ENCODE data around the gene CACNA2D3. TPM values are rescaled to one million over a fixed set of nuclear protein-coding genes. Genes with fewer than 3 reads are reported as not detected.

The CACNA2D3 gene
- total and polyA plus RNA-seq, 2 experiments from 2014 or later: 0.30 to 0.43 TPM

DNA sequence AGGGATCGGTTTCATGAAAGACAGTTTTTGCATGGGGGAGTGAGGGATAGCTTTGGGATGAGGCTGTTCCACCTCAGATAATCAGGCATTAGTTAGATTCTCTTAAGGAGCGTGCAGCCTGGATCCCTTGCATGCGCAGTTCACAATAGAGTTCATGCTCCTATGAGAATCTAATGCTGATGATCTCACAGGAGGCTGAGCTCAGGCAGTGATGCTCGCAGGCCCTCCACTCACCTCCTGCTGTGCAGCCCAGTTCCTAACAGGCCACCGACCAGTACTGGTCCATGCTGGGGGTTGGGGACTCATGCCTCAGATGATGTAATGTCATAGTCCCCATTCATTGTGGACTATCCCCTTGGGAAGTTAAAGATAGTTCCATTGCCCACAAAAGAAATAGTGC is 255.8 kb downstream of the CACNA2D3 start:
- Histone ChIP-seq H3K79me2 (ENCODE audit: insufficient read depth) (no peaks in the 10 kb centered on the region), H3K9me3 (ENCODE audit: low read depth) (no peaks in the 10 kb centered on the region), H3K4me3 (no peak overlapping the region), H3K36me3 (ENCODE audit: low read depth) (no peaks in the 10 kb centered on the region), H3K27ac (no peak overlapping the region), H3K4me2 (ENCODE audit: unreplicated experiment) (no peak overlapping the region), H4K20me1 (ENCODE audit: insufficient read depth) (no peaks in the 10 kb centered on the region), H3K9ac (no peak overlapping the region), H3F3A (ENCODE audit: insufficient read depth) (no peaks in the 10 kb centered on the region), H3K27me3 (replicated peaks; ENCODE audit: insufficient read depth) (no peaks in the 10 kb centered on the region), H3K4me1 (ENCODE audit: insufficient read depth) (no peaks in the 10 kb centered on the region), H2AFZ (no peak overlapping the region), H3K9me2 (ENCODE audit: insufficient read depth) (no peaks in the 10 kb centered on the region)
- no peak for DNase-seq
- 52 to 59% methylated on average over 5 of the region's 5 CpGs for WGBS, 2 experiments (ENCODE audit: low coverage in 1 of 2, low lambda C conversion rate in 2 of 2, missing lambda C conversion rate in 2 of 2)
- TF ChIP-seq EZH2 (IDR thresholded peaks at IDR 0.05; ENCODE audit: insufficient read depth, poor library complexity, severe bottlenecking) (no peak), EZH2phosphoT487 (IDR thresholded peaks at IDR 0.05; ENCODE audit: insufficient read depth, low read depth) (no peak)
- in situ Hi-C loops (cut with MboI): no loop called here

DNA sequence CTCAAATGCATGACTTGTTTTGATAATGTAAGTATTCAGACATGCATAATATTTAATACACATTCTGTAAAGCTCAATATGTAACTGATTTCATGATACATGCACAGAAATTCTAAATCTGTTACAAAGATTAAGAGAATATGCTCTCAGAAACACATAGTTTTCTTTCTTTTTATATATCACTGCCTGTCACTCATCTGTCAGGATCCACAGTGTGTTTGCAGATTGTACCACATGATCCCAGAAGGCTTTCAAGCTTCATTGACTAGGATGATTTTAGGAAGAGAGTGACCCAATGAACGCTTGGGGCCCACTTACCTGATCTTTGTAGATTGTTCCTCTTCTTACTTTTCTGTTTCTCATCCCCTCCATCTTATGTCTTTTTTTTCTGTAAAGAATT is 261.9 kb downstream of the CACNA2D3 start:
- no peaks in the 10 kb centered on the region for H4K20me1 ChIP-seq (ENCODE audit: insufficient read depth)
- no peaks in the 10 kb centered on the region for H3K27me3 ChIP-seq (replicated peaks; ENCODE audit: insufficient read depth)
- H3K79me2 ChIP-seq (ENCODE audit: insufficient read depth): no peaks in the 10 kb centered on the region
- H3K4me3 ChIP-seq: no peak overlapping the region
- no peaks in the 10 kb centered on the region for H3K9me3 ChIP-seq (ENCODE audit: low read depth)
- H3K4me1 ChIP-seq (ENCODE audit: insufficient read depth): no peaks in the 10 kb centered on the region
- in situ Hi-C loops (cut with MboI): no loop called here
- no peak overlapping the region for H3K9ac ChIP-seq
- H3K4me2 ChIP-seq (ENCODE audit: unreplicated experiment): no peak overlapping the region
- H3K36me3 ChIP-seq (ENCODE audit: low read depth): no peaks in the 10 kb centered on the region
- H3K9me2 ChIP-seq (ENCODE audit: insufficient read depth): no peaks in the 10 kb centered on the region
- no peak for DNase-seq
- WGBS, 2 experiments (ENCODE audit: low coverage in 1 of 2, low lambda C conversion rate in 2 of 2, missing lambda C conversion rate in 2 of 2): 0% methylated on average over 1 of the region's 1 CpG
- H2AFZ ChIP-seq: no peak overlapping the region
- no peaks in the 10 kb centered on the region for H3F3A ChIP-seq (ENCODE audit: insufficient read depth)
- no peak overlapping the region for H3K27ac ChIP-seq
- TF ChIP-seq EZH2phosphoT487 (IDR thresholded peaks at IDR 0.05; ENCODE audit: insufficient read depth, low read depth): no peak
- TF ChIP-seq EZH2 (IDR thresholded peaks at IDR 0.05; ENCODE audit: insufficient read depth, poor library complexity, severe bottlenecking): no peak

DNA sequence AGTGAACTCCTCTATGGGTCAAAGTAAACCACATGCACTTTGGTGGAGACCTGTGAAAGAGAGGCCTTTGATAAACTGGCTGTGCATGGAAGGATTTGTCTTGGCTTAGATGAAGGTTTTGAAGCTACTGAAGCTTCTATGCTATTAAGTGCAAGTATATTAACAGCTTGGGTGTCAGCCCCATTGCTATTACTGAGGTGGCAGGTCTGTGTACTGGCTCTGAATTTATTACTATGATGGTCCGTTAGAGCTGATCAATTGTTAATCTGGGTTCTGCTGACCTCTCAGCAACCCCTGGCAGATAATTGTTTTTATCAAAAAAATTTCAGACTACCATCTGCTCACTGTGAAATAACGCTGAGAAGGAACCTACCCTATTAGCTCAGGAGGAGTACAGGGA is 268.2 kb downstream of the CACNA2D3 start:
- Histone ChIP-seq H3K9me2 (ENCODE audit: insufficient read depth) (no peaks in the 10 kb centered on the region), H3K4me1 (ENCODE audit: insufficient read depth) (no peaks in the 10 kb centered on the region), H3K27me3 (replicated peaks; ENCODE audit: insufficient read depth) (no peaks in the 10 kb centered on the region), H3K36me3 (ENCODE audit: low read depth) (no peaks in the 10 kb centered on the region), H3K79me2 (ENCODE audit: insufficient read depth) (no peaks in the 10 kb centered on the region), H4K20me1 (ENCODE audit: insufficient read depth) (no peaks in the 10 kb centered on the region), H3K27ac (no peak overlapping the region), H3F3A (ENCODE audit: insufficient read depth) (no peaks in the 10 kb centered on the region), H2AFZ (no peak overlapping the region), H3K4me2 (ENCODE audit: unreplicated experiment) (no peak overlapping the region), H3K9me3 (ENCODE audit: low read depth) (no peaks in the 10 kb centered on the region), H3K9ac (no peak overlapping the region), H3K4me3 (no peak overlapping the region)
- 28 to 30% methylated on average over 2 of the region's 2 CpGs for WGBS, 2 experiments (ENCODE audit: low coverage in 1 of 2, low lambda C conversion rate in 2 of 2, missing lambda C conversion rate in 2 of 2)
- in situ Hi-C loops (cut with MboI): no loop called here
- no peak for DNase-seq
- TF ChIP-seq EZH2 (IDR thresholded peaks at IDR 0.05; ENCODE audit: insufficient read depth, poor library complexity, severe bottlenecking): no peak
- no peak for TF ChIP-seq EZH2phosphoT487 (IDR thresholded peaks at IDR 0.05; ENCODE audit: insufficient read depth, low read depth)

DNA sequence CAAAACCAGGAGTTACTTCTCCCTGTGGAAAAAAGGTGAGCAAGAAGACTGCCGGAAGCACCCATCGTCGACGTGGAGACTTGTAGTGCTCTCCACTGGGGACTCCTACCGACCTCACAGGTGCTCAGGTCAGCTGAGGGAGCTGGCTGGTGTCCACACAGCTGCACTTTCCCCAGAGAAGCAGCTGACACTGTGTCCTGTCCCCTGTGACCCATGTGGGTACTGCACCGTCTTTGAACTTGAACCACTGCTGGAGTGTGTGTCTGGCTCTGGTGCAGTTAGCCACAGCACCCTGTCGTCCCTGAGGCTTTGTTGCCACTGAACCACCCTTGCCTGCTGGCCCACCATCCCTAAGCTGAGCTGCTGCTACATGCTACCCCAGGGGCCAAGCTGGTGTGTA is 270.8 kb downstream of the CACNA2D3 start:
- WGBS, 2 experiments (ENCODE audit: low coverage in 1 of 2, low lambda C conversion rate in 2 of 2, missing lambda C conversion rate in 2 of 2): 28 to 50% methylated on average over 7 of the region's 7 CpGs

DNA sequence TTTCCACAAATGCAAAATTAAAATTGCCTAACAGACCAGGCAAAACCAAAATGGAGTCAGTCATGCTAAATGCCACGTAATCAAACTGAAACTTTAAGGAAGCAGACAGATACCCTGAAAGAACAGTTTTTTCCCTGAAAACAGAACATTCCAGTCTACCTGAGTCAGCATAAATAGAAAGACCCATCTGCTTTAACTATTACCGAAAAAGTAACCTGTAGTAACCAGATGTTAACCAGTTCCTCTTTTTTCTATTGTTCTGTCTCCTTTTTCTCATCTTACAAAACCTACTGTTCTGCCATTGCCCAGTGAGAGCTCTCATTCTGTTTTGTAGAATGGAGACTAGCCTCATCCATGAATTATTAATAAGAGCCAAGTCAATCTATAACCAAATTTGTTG is 286.0 kb downstream of the CACNA2D3 start:
- no peaks in the 10 kb centered on the region for H3K9me3 ChIP-seq (ENCODE audit: low read depth)
- no peak overlapping the region for H3K4me3 ChIP-seq
- H3K27me3 ChIP-seq (replicated peaks; ENCODE audit: insufficient read depth): no peaks in the 10 kb centered on the region
- in situ Hi-C loops (cut with MboI): no loop called here
- no peaks in the 10 kb centered on the region for H3K79me2 ChIP-seq (ENCODE audit: insufficient read depth)
- H3K36me3 ChIP-seq (ENCODE audit: low read depth): no peaks in the 10 kb centered on the region
- H3K4me2 ChIP-seq (ENCODE audit: unreplicated experiment): no peak overlapping the region
- no peaks in the 10 kb centered on the region for H4K20me1 ChIP-seq (ENCODE audit: insufficient read depth)
- no peak for DNase-seq
- TF ChIP-seq EZH2 (IDR thresholded peaks at IDR 0.05; ENCODE audit: insufficient read depth, poor library complexity, severe bottlenecking) (no peak), EZH2phosphoT487 (IDR thresholded peaks at IDR 0.05; ENCODE audit: insufficient read depth, low read depth) (no peak)
- no peaks in the 10 kb centered on the region for H3K9me2 ChIP-seq (ENCODE audit: insufficient read depth)
- no peak overlapping the region for H3K9ac ChIP-seq
- H3K27ac ChIP-seq: no peak overlapping the region
- 36 to 50% methylated on average over 2 of the region's 2 CpGs for WGBS, 2 experiments (ENCODE audit: low coverage in 1 of 2, low lambda C conversion rate in 2 of 2, missing lambda C conversion rate in 2 of 2)
- H3K4me1 ChIP-seq (ENCODE audit: insufficient read depth): no peaks in the 10 kb centered on the region
- H3F3A ChIP-seq (ENCODE audit: insufficient read depth): no peaks in the 10 kb centered on the region
- H2AFZ ChIP-seq: no peak overlapping the region

More for the DNA sequence above, 270.8 kb downstream of the CACNA2D3 start:
- Histone ChIP-seq H2AFZ (no peak overlapping the region), H3K9me2 (ENCODE audit: insufficient read depth) (no peaks in the 10 kb centered on the region), H3K9ac (no peak overlapping the region), H3F3A (ENCODE audit: insufficient read depth) (no peaks in the 10 kb centered on the region), H3K4me1 (ENCODE audit: insufficient read depth) (no peaks in the 10 kb centered on the region), H4K20me1 (ENCODE audit: insufficient read depth) (no peaks in the 10 kb centered on the region), H3K4me2 (ENCODE audit: unreplicated experiment) (no peak overlapping the region), H3K36me3 (ENCODE audit: low read depth) (no peaks in the 10 kb centered on the region), H3K27ac (no peak overlapping the region), H3K79me2 (ENCODE audit: insufficient read depth) (no peaks in the 10 kb centered on the region), H3K9me3 (ENCODE audit: low read depth) (no peaks in the 10 kb centered on the region), H3K27me3 (replicated peaks; ENCODE audit: insufficient read depth) (no peaks in the 10 kb centered on the region), H3K4me3 (no peak overlapping the region)
- in situ Hi-C loops (cut with MboI): no loop called here
- TF ChIP-seq EZH2phosphoT487 (IDR thresholded peaks at IDR 0.05; ENCODE audit: insufficient read depth, low read depth): no peak
- TF ChIP-seq EZH2 (IDR thresholded peaks at IDR 0.05; ENCODE audit: insufficient read depth, poor library complexity, severe bottlenecking): no peak
- no peak for DNase-seq
